HG02852 (cell line): Measurements from ENCODE around the gene OVCH2.
"Not testable (repeated sequence)": the region's sequence is repeated elsewhere in the genome, so short reads cannot be mapped to it uniquely, and the experiment has no call there.

Experiments used
- ATAC-seq: cut with Tn5 transposase; IDR thresholded peaks from one replicate; pipeline ENCODE4 v1.9.1; 2021; ENCODE audit warnings: mild to moderate bottlenecking, moderate library complexity; ENCODE audit not compliant: unreplicated experiment

OVCH2 gene

DNA sequence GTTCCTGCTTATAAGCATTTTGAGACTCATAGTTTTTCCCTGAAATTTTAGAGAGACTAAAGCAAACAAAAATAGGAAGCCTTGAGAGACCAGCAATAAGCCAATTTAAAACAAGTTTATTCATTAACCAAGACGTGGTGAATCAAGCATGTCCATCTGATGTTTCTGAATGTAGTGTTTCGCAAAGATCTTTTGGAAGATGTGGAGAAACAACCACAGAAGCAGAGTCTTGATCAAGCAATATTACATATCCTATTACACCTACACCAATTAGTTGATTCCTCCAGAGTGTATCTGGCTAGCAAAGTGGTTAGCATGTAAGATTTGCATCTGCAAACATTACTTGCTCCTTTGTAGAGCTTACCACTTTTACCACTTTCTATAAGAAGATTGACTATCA, at the start of gene OVCH2:
Gene OVCH2, minus strand, starts transcription at position 101 of the 400 bp plus-strand sequence. Its CDS starts 83 bp downstream, at position 18.
- ATAC-seq: no peak

GRCh38 chr11:7749456-7749855, 43.2 kb upstream of the OVCH2 start:
- ATAC-seq: no peak

GRCh38 chr11:7734767-7735166, 28.5 kb upstream of the OVCH2 start:
- ATAC-seq: not testable (repeated sequence)

DNA sequence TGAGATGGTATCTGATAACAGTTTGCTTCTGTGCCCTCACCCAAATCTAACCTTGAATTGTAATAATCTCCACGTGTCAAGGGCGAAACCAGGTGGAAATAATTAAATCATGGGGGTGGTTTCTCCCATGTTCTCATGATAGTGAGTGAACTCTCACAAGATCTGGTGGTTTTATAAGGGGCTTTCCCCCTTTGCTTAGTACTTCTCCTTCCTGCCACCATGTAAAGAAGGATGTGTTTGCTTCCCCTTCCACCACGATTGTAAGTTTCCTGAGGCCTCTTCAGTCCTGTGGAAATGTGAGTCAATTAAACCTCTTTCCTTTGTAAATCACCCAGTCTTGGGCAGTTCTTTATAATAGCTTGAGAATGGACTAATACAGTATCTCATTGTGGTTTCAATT, 8.5 kb upstream of the OVCH2 start:
- no peak for ATAC-seq

- no peak for ATAC-seq
These were observed 2.5 kb downstream of the OVCH2 start for GRCh38 chr11:7703740-7704139.

GRCh38 chr11:7696424-7696823, 9.9 kb downstream of the OVCH2 start:
- no peak for ATAC-seq

GRCh38 chr11:7694235-7694634, 12.0 kb downstream of the OVCH2 start:
- ATAC-seq: no peak

GRCh38 chr11:7692426-7692825, 13.9 kb downstream of the OVCH2 start:
- ATAC-seq: no peak

GRCh38 chr11:7691759-7692350, 14.4 kb downstream of the OVCH2 start:
- no peak for ATAC-seq

- ATAC-seq: no peak
These were observed 15.6 kb downstream of the OVCH2 start for GRCh38 chr11:7690648-7691047.

GRCh38 chr11:7689239-7689638, 17.0 kb downstream of the OVCH2 start:
- no peak for ATAC-seq

- no peak for ATAC-seq
These were observed 17.9 kb downstream of the OVCH2 start for GRCh38 chr11:7688238-7688826.

DNA sequence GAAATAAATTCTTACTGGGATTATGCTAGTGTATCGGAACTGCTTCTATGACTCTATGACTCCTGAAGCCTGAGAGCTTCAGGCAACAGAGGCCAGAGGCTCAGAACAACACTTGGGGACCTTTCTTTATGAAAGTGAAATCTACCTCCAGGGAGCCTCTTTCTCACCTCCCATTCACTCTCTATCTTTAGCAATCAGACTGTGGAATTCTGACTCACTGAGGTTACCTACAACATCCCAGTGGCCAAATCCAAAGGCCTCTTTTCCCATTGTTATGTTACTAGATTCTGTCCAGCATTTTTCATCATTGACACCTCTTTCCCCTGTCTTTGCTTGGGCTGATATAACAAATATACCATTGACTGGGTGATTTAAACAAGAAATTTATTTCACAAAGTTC, 18.9 kb downstream of the OVCH2 start:
- no peak for ATAC-seq

GRCh38 chr11:7686761-7687160, 19.5 kb downstream of the OVCH2 start:
- ATAC-seq: no peak

DNA sequence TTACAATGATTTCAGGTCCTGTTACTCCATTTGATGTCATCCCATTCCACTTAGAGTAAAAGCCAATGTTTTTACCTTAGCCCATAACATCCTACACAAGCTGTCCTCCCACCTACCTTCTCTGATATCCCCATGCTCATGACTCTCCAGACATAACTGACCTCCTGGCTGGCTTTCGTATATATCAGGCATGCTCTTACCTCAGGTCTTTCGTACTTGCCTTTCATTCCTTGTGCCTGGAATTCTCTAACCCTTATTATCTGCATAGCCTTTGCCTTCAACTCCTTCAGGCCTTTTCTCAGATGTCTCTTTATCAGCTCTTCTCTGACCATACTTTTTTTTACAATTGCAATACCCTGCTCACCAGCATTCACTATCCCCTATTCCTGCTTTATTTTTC, 22.7 kb downstream of the OVCH2 start:
- ATAC-seq: no peak

GRCh38 chr11:7677796-7678201, 28.5 kb downstream of the OVCH2 start:
- no peak for ATAC-seq

DNA sequence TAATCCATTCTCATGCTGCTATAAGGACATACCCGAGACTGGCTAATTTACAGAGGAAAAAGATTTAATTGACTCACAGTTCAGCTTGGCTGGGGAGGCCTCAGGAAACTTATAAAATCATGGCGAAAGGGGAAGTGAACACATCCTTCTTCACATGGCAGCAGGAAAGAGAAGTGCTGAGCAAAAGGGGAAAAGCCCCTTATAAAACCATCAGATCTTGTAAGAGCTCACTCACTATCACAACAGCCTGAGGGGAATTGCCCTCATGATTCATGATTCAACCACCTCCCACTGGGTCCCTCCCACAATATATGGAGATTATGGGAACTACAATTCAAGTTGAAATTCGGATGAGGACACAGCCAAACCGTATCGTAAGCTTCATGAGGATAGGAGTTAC, 29.2 kb downstream of the OVCH2 start:
- no peak for ATAC-seq

DNA sequence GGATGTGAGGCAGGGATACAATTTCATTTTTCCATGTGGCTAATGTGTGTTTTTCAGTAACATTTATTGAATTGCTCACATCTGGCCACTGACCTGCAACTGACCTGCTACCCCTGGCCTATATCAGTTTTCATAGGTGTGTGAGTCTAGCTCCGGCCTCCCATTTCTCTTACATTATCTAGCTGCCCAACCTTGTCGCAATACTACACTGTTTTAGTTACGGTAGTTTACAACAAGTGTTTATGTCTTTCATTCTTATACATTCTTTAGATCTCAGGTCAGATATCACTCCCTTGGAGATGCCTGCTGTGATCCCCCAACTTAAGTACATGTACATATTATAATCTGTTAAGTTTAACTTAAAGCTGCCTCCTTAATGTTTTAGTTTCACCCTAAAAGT, 30.6 kb downstream of the OVCH2 start:
- ATAC-seq: no peak

- peak; percentile 8 for ATAC-seq
These were observed 32.4 kb downstream of the OVCH2 start for GRCh38 chr11:7673724-7674434.

- peak; percentile 35 for ATAC-seq
These were observed 33.1 kb downstream of the OVCH2 start, which contains the start of gene CYB5R2 for GRCh38 chr11:7672960-7673723. CYB5R2 (minus strand) TSS chr11:7673500; CDS start chr11:7672825, 675 bp downstream.

GRCh38 chr11:7672276-7672959, 33.9 kb downstream of the OVCH2 start:
- peak; percentile 2 for ATAC-seq
